Gastroesophageal sphincter (tissue), 4 donors: ENCODE measurements around the gene PLEKHO2. TPM values are rescaled to one million over a fixed set of nuclear protein-coding genes. Genes with fewer than 3 reads are reported as not detected.
A peak's percentile ranks its signal among the peaks of the same experiment; 100 is the strongest.

Experiments used
- ATAC-seq: fragments of 150-250 bp; one replicate; pipeline ENCODE4 v1.9.1; 2016; ENCODE audit warnings: mild to moderate bottlenecking, moderate library complexity
- H3K27ac ChIP-seq, 4 donors: fragments of 200-600 bp; sonication (generic) in 3 of 4; 1 replicate in 3 of 4; 2 replicates in 1 of 4; pipeline ENCODE4 v1.5.1; 2016 to 2019
- H3K27me3 ChIP-seq: fragments of 200-600 bp; sonication (generic); one replicate; pipeline ENCODE4 v1.5.1; 2019
- H3K36me3 ChIP-seq, 2 donors: fragments of 200-600 bp; sonication (generic); one replicate each; pipeline ENCODE4 v1.5.1; 2019; ENCODE audit warnings: control low read depth in 1 of 2
- H3K4me1 ChIP-seq, 3 donors: fragments of 200-600 bp; sonication (generic); 1 replicate in 2 of 3; 2 replicates in 1 of 3; pipeline ENCODE4 v1.5.1; 2016 to 2019; ENCODE audit warnings: control low read depth in 2 of 3
- H3K4me3 ChIP-seq, 2 donors: fragments of 200-600 bp; sonication (generic); one replicate each; pipeline ENCODE4 v1.5.1; 2019; ENCODE audit warnings: mild to moderate bottlenecking in 1 of 2, moderate library complexity in 1 of 2
- H3K9me3 ChIP-seq, 3 donors: fragments of 200-600 bp; sonication (generic); one replicate each; pipeline ENCODE4 v1.5.1; 2017 to 2019; ENCODE audit warnings: control low read depth in 2 of 3
- CTCF ChIP-seq, 4 experiments: fragments of 200-600 bp in 2 of 4; fragments of 450-650 bp in 2 of 4; sonication (generic) in 1 of 4; IDR thresholded peaks; one replicate each; pipeline ENCODE4 v1.5.1; 2017 to 2019; ENCODE audit warnings: antibody characterized with exemption in 4 of 4, mild to moderate bottlenecking in 2 of 4, moderate library complexity in 2 of 4
- EP300 ChIP-seq: sonication (generic); formaldehyde crosslinking; IDR thresholded peaks from one replicate; pipeline ENCODE4 v1.6.1; 2017; ENCODE audit warnings: antibody characterized with exemption, mild to moderate bottlenecking
- POLR2A ChIP-seq, 2 donors: fragments of 450-650 bp; IDR thresholded peaks; one replicate each; pipeline ENCODE4 v1.6.1; 2017; ENCODE audit warnings: antibody characterized with exemption in 2 of 2, mild to moderate bottlenecking in 2 of 2, moderate library complexity in 1 of 2
- POLR2AphosphoS5 ChIP-seq: sonication (generic); formaldehyde crosslinking; IDR thresholded peaks from one replicate; pipeline ENCODE4 v1.6.1; 2017; ENCODE audit warnings: antibody characterized with exemption
- WGBS, 2 donors: methylation state at CpG; one replicate each; pipeline ENCODE4 v1.1.5; 2018; ENCODE audit warnings: low coverage in 1 of 2; 5-methylcytosine and 5-hydroxymethylcytosine counted together
- total RNA-seq, 4 donors: library from RNA; depleted of rRNA; stranded (reverse); fragments of >200 nt; gene quantifications; one replicate each; pipeline ENCODE4 v1.1.0, GENCODE V29; 2016

The PLEKHO2 gene
- total RNA-seq, 4 donors from 2014 or later = 27.1 to 47.9 (median 43.1) TPM

- Histone ChIP-seq H3K4me3 (no peak overlapping the region), H3K9me3 (peaks cover 0 to 17% (median 0%) of the 10 kb centered on the region in 3 donors), H3K36me3 (no peaks in the 10 kb centered on the region), H3K27me3 (no peaks in the 10 kb centered on the region), H3K27ac (no peak overlapping the region), H3K4me1 (peaks cover 0 to 15% (median 0%) of the 10 kb centered on the region in 3 donors)
- 90 to 96% methylated on average over 2 to 3 of the region's 4 CpGs for WGBS, 2 donors
- ATAC-seq = no peak
- TF ChIP-seq POLR2A (IDR thresholded peaks at IDR 0.05) = no peak
- no peak for TF ChIP-seq EP300
- no peak for TF ChIP-seq CTCF (IDR thresholded peaks at IDR 0.05)
- no peak for TF ChIP-seq POLR2AphosphoS5
These were observed 61.7 kb downstream of the PLEKHO2 start for GRCh38 chr15:64903326-64903950.

- no peak overlapping the region for H3K4me3 ChIP-seq
- no peak overlapping the region for H3K27ac ChIP-seq
- H3K9me3 ChIP-seq = peaks cover 0 to 17% (median 0%) of the 10 kb centered on the region in 3 donors
- WGBS, 2 donors = 80 to 100% methylated on average over 1 of the region's 4 CpGs
- no peak for TF ChIP-seq POLR2AphosphoS5
- TF ChIP-seq CTCF (IDR thresholded peaks at IDR 0.05) = no peak
- no peak for TF ChIP-seq EP300
- no peak for TF ChIP-seq POLR2A (IDR thresholded peaks at IDR 0.05)
- H3K27me3 ChIP-seq = no peaks in the 10 kb centered on the region
- ATAC-seq = no peak
- no peaks in the 10 kb centered on the region for H3K36me3 ChIP-seq
- H3K4me1 ChIP-seq = peaks cover 0 to 14% (median 0%) of the 10 kb centered on the region in 3 donors
These were observed 62.5 kb downstream of the PLEKHO2 start for GRCh38 chr15:64904189-64904588.

- H3K36me3 ChIP-seq = no peaks in the 10 kb centered on the region
- peak; percentile 80 for ATAC-seq
- peaks cover 0 to 16% (median 0%) of the 10 kb centered on the region in 3 donors for H3K9me3 ChIP-seq
- WGBS, 2 donors = 13 to 25% methylated on average over 16 to 19 of the region's 30 CpGs
- peak overlapping the region in 2 of 4 donors; percentile 39 to 43 for H3K27ac ChIP-seq
- H3K27me3 ChIP-seq = no peaks in the 10 kb centered on the region
- H3K4me1 ChIP-seq = peaks cover 0 to 14% (median 0%) of the 10 kb centered on the region in 3 donors
- no peak for TF ChIP-seq POLR2AphosphoS5
- TF ChIP-seq CTCF (IDR thresholded peaks at IDR 0.05) = peak in 3 of 4 experiments; percentile 85 to 94 (median 87)
- TF ChIP-seq EP300 = no peak
- no peak for TF ChIP-seq POLR2A (IDR thresholded peaks at IDR 0.05)
- H3K4me3 ChIP-seq = peak overlapping the region; percentile 4 to 43
These were observed 63.6 kb downstream of the PLEKHO2 start for GRCh38 chr15:64905119-64905831.

- no peaks in the 10 kb centered on the region for H3K27me3 ChIP-seq
- H3K4me3 ChIP-seq = no peak overlapping the region
- WGBS, 2 donors = 92% methylated on average over 5 of the region's 9 CpGs; no CpG with 5 or more reads in 1 of the 2 donors
- TF ChIP-seq CTCF (IDR thresholded peaks at IDR 0.05) = no peak
- no peak for TF ChIP-seq POLR2AphosphoS5
- peaks cover 0 to 10% (median 0%) of the 10 kb centered on the region in 3 donors for H3K9me3 ChIP-seq
- H3K27ac ChIP-seq = peak overlapping the region in 1 of 4 donors; percentile 39
- H3K36me3 ChIP-seq = no peaks in the 10 kb centered on the region
- no peak for ATAC-seq
- H3K4me1 ChIP-seq = peaks cover 0 to 16% (median 0%) of the 10 kb centered on the region in 3 donors
These were observed 64.2 kb downstream of the PLEKHO2 start for GRCh38 chr15:64905941-64906340.
